Measurements from ENCODE around the gene HOXB8.

The HOXB8 gene

DNA sequence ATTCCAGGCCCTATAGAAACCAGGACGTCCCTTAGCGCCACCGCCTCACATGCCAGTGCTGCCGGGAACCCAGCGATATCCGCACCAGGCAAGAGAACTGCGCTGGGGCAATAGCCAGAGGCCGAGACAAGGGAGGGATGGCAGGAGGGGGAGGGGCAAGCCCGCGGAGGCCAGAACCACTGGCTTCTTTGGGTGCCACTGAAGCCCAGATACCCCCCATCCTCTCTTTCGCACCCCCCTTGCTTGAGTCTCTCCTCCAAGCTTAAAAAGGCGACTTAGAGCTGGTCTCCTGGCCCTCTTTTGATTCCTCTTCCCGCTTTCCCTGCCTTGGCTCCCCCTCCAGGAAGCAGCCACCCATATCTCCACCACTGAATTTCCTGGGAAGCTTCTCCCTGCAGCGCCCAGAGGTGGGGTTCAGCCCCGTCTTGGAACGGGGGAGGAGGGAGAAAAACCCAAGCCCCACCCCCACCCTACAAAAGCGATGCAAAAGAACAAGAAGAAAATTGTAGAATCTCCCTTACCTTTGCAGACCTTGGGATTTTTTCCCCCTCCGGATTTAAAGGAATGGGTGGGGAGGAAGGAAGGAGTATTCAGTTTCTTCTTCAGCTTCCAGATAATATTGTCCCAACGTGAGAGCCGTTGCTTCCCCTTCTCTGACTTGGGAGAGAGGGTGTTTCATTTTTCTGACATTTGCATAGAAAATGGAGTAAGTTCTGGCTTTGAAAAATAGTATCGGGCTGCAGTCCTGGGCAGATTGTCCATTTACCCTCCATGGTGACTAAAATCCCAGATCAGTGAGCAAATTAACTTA is 10.9 kb downstream of the HOXB8 start:
- Mint-ChIP-seq H3K9me3 (no peaks in the 10 kb centered on the region), H3K36me3 (ENCODE audit: low read depth) (peaks cover 8% of the 10 kb centered on the region), H3K4me1 (peaks cover 57% of the 10 kb centered on the region), H3K27me3 (ENCODE audit: low read depth) (peaks cover 74% of the 10 kb centered on the region), H3K27ac (peak overlapping the region in 2 of 3 experiments; percentile 98 to 99), H3K4me3 (peak overlapping the region; percentile 94 to 99 (median 98))
- TF ChIP-seq, protein P1, sequence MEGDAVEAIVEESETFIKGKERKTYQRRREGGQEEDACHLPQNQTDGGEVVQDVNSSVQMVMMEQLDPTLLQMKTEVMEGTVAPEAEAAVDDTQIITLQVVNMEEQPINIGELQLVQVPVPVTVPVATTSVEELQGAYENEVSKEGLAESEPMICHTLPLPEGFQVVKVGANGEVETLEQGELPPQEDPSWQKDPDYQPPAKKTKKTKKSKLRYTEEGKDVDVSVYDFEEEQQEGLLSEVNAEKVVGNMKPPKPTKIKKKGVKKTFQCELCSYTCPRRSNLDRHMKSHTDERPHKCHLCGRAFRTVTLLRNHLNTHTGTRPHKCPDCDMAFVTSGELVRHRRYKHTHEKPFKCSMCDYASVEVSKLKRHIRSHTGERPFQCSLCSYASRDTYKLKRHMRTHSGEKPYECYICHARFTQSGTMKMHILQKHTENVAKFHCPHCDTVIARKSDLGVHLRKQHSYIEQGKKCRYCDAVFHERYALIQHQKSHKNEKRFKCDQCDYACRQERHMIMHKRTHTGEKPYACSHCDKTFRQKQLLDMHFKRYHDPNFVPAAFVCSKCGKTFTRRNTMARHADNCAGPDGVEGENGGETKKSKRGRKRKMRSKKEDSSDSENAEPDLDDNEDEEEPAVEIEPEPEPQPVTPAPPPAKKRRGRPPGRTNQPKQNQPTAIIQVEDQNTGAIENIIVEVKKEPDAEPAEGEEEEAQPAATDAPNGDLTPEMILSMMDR (IDR thresholded peaks at IDR 0.05; ENCODE audit: unreplicated experiment in 3 of 3) = no peak

DNA sequence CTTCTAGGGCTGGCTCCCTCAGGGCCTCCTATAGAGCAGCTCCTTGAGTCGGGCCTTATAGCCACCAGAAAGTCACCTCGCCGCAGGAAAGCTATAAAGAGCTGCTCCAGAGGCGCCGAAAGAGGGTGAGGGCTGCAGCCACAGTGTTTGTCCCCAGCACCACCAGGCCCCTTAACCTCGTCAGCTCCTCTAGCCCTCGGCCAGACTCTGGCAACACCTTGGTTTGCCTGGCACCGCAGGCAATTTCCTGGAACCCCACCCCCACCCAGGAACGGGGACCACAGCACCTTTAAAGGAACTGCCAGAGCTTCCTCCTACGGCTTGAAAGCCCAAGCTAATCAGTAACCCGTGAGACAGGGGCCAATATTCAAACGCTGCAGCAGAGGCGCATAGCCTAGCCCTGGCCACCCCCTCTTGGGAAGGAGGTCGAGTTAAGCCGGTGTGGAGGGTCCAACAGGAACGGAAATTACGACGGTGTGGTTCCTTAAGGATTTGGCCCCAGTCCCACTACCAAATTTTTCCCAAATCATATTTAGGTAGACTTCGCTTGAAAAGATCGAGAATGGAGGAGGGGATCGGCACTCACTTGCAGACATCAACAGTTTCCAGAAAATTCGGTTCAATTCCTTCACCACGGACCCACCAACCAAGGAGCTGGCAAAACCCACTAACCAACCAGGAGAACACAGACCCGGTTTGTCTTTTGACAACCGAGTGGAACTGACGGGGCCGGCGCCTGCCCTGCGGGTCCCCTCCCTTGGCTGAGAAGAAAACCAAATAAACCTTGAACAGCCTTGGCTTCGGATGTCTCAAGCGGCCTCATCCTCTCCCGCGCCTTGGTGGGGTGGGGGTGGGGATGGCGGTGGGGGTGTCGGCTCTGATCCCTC is 13.3 kb downstream of the HOXB8 start:
- peaks cover 55% of the 10 kb centered on the region for H3K4me1 Mint-ChIP-seq

DNA sequence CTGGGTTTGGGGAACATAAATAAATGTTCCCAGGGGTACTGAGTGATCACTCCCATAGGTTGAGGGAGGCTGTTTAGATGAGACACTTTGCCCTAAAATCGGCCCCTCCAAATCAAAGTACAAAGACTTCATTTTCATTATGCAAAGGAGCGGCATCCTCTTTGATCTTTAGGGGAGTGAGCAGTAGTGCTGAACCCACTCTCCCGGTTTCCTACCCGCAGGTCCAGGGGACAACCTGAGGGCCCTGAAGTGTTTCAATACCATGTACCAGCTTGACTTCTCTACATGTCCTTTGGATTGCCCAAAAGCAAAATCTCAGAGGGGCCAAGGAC is 13.9 kb downstream of the HOXB8 start:
- Mint-ChIP-seq H3K27me3 (ENCODE audit: low read depth) (peaks cover 82% of the 10 kb centered on the region), H3K27ac (peak overlapping the region in 1 of 3 experiments; percentile 98), H3K36me3 (ENCODE audit: low read depth) (peaks cover 14% of the 10 kb centered on the region), H3K4me1 (peaks cover 54% of the 10 kb centered on the region), H3K4me3 (peak overlapping the region; percentile 94 to 99 (median 98)), H3K9me3 (no peaks in the 10 kb centered on the region)
- TF ChIP-seq, protein P1 (IDR thresholded peaks at IDR 0.05; ENCODE audit: unreplicated experiment in 3 of 3) = no peak

More for the DNA sequence above, 13.3 kb downstream of the HOXB8 start:
- peak overlapping the region in 1 of 3 experiments; percentile 98 for H3K27ac Mint-ChIP-seq
- no peaks in the 10 kb centered on the region for H3K9me3 Mint-ChIP-seq
- TF ChIP-seq, protein P1 (IDR thresholded peaks at IDR 0.05; ENCODE audit: unreplicated experiment in 3 of 3) = no peak
- H3K36me3 Mint-ChIP-seq (ENCODE audit: low read depth) = peaks cover 8% of the 10 kb centered on the region
- peaks cover 81% of the 10 kb centered on the region for H3K27me3 Mint-ChIP-seq (ENCODE audit: low read depth)
- H3K4me3 Mint-ChIP-seq = peak overlapping the region; percentile 94 to 99 (median 98)

DNA sequence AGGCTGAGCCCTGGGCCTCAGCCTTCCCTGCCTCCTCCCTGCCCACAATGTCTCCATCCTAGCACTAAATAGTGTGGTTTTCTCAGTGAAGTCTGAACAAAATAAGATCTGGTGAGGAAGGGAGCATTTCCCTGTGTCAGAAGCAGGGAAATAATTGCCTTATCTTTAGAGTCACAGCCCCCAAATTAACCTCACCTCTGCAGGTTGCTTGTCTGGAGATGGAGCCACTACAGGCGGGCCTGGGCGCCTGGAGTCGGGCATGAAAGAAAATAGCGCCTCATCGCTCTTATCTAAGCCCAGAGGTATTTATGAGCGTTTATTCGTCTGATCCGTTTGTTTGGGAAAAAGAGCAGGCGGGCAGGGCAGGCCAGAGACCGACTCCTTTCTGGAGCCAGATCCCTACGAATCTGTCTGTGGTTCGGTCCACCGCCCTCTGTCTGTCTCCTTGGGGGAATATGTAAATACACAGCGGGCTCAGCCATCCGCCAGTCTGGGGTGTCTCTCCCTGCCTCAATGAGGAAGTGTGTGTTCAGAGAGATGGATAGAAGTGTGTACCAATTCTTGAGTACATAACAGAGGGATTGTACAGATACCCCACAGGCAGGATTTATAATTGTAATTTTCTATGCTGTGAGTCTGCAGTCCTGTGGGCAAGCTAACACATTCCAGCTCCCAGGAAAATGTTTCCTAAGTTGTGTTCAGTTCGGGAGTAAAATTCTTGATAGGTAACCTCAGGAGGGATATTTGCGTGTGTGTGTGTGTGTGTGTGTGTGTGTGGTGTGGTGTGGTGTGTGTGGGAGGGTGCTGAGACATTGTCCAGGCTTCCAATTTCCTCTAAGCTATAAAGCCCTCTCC is 14.6 kb downstream of the HOXB8 start:
- TF ChIP-seq, protein P1 (IDR thresholded peaks at IDR 0.05; ENCODE audit: unreplicated experiment in 3 of 3) = no peak
- peak overlapping the region; percentile 94 to 99 (median 98) for H3K4me3 Mint-ChIP-seq
- H3K27me3 Mint-ChIP-seq (ENCODE audit: low read depth) = peaks cover 82% of the 10 kb centered on the region
- no peaks in the 10 kb centered on the region for H3K9me3 Mint-ChIP-seq
- peak overlapping the region in 1 of 3 experiments; percentile 98 for H3K27ac Mint-ChIP-seq
- peaks cover 20% of the 10 kb centered on the region for H3K36me3 Mint-ChIP-seq (ENCODE audit: low read depth)
- H3K4me1 Mint-ChIP-seq = peaks cover 56% of the 10 kb centered on the region

DNA sequence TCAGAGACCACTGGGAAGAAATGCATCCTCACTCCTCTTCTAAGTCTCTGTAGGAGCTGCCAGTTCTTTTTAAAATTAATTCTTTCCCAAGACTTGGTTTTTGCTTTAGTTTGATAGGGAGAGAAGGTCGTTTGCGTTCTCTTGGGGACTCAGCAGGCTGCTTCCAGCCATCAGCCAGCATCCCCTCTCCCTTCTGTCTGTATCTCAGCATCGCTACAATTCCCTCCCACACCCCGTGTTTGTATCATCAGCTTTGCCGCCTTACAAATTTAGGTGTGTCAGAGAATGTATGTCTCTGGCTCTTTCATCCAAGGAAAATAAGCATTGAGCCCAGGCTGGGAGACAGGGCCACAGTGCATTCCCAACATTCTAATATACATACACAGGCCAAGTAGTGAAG is 15.7 kb downstream of the HOXB8 start:
- H3K36me3 Mint-ChIP-seq (ENCODE audit: low read depth) = peaks cover 30% of the 10 kb centered on the region
- peak overlapping the region in 1 of 3 experiments; percentile 98 for H3K27ac Mint-ChIP-seq

More for the DNA sequence above, 15.7 kb downstream of the HOXB8 start:
- Mint-ChIP-seq H3K4me3 (peak overlapping the region; percentile 94 to 99 (median 98)), H3K27me3 (ENCODE audit: low read depth) (peaks cover 93% of the 10 kb centered on the region), H3K9me3 (no peaks in the 10 kb centered on the region), H3K4me1 (peaks cover 67% of the 10 kb centered on the region)
- TF ChIP-seq, protein P1 (IDR thresholded peaks at IDR 0.05; ENCODE audit: unreplicated experiment in 3 of 3) = no peak
